ENCODE measurements around the gene ACKR2.
"Not testable (repeated sequence)": the region's sequence is repeated elsewhere in the genome, so short reads cannot be mapped to it uniquely, and the experiment has no call there.

ACKR2 gene

GRCh38 chr3:42801784-42802183, 7.5 kb upstream of the ACKR2 start:
- no peak for DNase-seq

- DNase-seq, result no peak
Observed at GRCh38 chr3:42802876-42803413, 6.3 kb upstream of the ACKR2 start.

DNA sequence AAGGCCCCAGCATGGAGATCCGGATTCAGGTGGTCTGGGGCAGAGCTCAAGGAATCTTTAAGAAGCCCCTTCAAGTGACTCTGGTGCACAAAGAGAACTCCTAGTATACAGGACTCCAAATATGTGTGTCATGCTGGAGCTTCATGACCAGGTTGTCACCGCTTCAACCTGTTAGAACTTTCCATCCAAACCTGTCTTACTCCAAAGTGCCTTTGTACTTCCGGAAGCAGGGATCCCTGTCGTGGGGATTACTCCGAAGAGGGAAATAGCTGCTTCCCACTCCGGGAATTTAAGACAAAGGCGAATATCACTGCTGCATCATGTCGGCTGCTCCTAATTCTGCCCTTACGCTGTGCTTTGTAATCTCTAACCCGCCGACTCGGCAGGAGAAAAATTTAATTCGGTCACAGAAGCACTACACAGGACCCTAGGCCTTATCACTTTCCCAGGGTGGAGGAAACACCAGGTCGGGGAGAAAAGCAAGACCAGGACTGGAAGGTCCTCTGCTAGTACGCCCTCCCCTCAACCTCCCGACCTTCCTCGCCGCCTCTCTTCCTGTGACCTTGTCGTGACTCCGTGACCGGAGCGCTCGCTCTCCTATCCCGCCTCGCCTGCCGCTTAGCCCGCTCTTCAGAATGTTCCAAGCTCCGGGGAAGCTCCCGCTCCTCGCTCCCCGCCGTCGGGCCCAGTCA, 5.7 kb upstream of the ACKR2 start:
- peak; percentile 44 for DNase-seq

DNA sequence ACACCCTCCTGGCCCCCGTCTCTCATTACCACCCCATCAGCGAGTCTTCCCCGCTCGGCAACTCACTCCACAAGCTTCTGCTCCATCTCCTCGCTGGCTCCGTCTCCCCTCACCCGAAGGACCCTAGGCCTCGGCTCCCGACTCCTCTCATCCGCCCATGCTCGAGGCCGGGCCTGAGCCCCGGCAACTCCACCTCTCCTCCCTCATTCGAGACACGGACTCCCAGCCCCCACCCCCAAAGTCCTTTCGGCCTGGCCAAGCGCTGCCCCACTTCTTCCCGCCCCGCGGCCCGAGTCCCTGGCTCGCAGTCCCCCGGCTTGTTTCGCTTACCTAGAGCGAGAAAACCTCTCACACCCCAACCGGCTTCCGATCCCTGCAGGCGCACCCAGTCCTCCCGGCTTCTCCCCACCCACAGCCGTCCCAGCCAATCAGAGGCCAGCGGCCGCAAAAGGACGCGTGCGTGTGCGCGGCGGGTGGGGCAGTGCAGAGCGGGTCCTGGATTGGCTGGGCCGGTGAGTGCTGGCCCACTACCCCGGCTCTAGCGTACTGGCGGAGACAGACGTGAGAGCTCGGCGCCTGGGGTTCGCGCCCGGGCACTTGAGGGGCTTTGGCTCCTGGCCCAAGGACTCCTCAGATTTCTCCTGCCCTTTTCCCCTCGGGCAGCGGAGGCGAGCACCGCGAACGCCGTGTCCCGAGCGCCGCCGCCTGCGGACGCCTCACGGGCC, 5.0 kb upstream of the ACKR2 start, which contains the start of gene HIGD1A:
Gene HIGD1A (minus strand): TSS at position 385 of the 725 bp plus-strand sequence. CDS start 10,237 bp downstream, outside the sequence.
- DNase-seq, result peak; percentile 86

DNA sequence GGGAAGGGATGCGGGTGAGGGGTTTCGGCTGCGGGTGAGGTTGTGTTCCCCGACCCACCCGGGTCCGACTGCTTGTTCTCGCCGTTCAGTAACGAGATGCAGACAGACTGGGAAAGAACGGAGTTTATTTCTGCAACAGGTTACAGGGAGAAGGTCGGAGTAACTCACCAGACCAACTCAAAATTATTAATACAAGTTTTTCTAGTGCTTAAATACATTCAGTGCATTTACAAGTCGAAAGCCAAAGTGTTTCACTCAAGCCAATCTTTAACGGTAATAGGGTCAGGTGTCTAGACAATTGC, 4.5 kb upstream of the ACKR2 start:
- no peak for DNase-seq

GRCh38 chr3:42805141-42805821, 4.0 kb upstream of the ACKR2 start:
- no peak for DNase-seq

DNA sequence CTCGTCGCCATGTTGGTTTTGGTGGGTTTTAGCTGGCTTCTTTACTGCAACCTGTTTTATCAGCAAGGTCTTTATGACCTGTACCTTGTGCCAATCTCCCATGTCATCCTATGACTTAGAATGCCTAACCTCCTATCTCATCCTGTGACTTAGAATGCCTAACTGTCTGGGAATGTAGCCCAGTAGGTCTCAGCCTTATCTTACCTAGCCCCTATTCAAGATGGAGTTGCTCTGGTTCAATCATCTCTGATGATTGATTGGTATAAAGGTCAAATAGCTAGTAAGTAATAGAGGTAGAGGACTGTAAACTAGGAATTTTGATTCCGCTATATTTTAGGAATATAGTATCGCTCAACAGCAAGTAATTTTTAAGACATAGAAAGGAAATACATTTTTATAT, 1.3 kb upstream of the ACKR2 start:
- DNase-seq, result no peak

DNA sequence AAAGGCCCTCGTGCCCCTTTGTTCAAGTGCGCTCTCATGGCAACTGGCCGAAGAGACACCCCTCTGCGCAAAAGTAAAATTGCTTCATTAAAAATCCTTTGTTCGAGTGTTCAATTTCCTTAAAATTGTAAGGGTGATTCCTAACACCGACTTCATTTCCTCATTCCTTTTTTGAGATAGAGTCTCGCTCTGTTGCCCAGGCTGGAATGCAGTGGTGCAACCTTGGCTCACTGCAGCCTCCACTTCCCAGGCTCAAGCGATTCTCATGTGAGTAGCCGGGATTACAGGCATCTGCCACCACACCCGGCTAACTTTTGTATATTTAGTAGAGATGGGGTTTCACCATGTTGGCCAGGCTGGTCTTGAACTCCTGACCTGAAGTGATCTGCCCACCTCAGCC, 1.5 kb downstream of the ACKR2 start:
- not testable (repeated sequence) for DNase-seq

- DNase-seq, result not testable (repeated sequence)
Observed at GRCh38 chr3:42811118-42811883, 2.1 kb downstream of the ACKR2 start.

DNA sequence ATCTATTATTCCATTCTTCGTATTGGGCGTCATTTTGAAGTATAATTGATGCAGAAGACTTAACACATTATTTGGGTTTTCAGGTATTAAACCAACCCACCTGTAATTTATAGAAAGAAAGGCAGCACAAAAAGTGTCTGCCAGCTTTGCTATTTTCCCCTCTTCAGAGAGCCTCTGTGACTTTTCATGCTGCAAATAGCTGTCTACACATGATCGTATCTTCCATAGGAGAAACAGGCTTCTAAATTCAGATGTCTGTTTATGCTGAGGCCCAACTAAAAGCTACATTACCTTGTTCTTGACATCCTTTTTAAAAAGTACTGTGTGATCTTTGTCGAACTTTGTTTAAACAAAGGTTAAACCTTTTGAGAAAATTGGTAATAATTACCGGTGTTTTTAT, 5.0 kb downstream of the ACKR2 start:
- no peak for DNase-seq

DNA sequence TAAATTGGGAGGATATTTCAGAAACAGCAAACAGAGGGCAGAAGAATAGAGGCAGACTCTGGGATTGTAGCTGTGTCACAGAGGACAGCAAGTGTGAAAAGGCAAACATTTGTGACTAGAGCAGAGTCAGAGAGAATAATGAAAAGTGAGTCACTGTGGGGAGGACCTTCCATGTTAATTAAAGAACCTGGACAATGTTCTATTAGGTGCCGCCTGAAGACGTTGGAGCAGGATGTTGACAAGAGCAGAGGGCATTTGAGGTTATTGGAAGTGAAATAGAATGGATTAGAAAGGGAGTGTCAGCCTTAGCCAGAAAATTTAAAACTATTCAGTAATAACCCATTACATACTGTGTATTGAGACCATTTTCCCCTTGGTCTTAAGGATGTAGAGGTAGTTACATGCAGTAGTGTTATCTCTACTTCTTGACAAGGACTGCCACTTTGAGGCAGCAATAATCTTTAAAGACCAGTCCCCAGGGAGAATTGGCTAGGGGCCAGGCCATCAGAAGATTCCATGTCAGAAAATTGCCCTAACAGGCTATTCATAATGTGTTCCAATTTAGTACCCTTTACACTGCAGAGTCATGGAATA, 5.8 kb downstream of the ACKR2 start:
- DNase-seq, result no peak

GRCh38 chr3:42815826-42816225, 6.6 kb downstream of the ACKR2 start:
- DNase-seq, result no peak

GRCh38 chr3:42819351-42819965, 10.2 kb downstream of the ACKR2 start:
- peak; percentile 74 for DNase-seq

- no peak for DNase-seq
Observed at GRCh38 chr3:42820746-42821051, 11.5 kb downstream of the ACKR2 start.

- DNase-seq, result no peak
Observed at GRCh38 chr3:42822828-42823227, 13.6 kb downstream of the ACKR2 start.

DNA sequence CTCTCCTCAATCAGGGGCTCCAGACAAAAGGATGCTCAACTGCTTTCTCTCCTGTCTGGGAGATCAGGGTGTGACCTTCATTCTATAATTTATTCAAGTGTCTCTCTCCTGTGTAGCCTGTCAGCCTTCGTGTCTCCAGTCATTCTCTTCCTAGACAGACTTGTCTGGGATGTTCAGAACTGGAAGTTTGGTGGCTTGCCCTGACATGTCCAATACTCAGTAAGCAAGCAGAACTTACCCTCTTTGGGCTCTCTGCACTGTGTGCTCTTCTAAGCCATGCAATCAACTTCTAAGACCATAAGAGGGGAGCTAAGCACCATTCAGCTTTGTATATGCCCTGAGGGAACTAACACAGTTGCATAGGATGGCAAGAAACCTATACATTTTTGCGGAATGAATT, 14.1 kb downstream of the ACKR2 start:
- no peak for DNase-seq

DNA sequence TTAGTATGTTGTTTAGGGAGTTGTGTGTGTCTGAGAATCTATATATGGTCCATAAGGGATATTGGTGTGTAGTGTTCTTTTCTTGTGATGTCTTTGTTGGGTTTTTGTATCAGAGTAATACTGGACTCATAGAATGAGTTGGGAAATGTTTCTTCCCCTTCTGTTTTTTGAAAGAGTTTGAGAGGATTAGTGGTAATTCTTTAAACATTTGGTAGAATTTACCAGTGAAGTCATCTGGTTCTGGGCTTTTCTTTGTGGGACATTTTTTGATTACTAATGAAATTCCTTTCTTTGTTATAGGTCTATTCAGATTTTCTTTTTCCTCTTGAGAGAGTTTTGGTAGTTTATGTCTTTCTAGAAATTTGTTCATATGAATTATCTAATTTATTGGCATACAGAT, 16.9 kb downstream of the ACKR2 start:
- DNase-seq, result no peak

- DNase-seq, result no peak
Observed at GRCh38 chr3:42827023-42827422, 17.8 kb downstream of the ACKR2 start.

- DNase-seq, result no peak
Observed at GRCh38 chr3:42827654-42828053, 18.4 kb downstream of the ACKR2 start.

- no peak for DNase-seq
Observed at GRCh38 chr3:42829083-42829627, 19.9 kb downstream of the ACKR2 start.

DNA sequence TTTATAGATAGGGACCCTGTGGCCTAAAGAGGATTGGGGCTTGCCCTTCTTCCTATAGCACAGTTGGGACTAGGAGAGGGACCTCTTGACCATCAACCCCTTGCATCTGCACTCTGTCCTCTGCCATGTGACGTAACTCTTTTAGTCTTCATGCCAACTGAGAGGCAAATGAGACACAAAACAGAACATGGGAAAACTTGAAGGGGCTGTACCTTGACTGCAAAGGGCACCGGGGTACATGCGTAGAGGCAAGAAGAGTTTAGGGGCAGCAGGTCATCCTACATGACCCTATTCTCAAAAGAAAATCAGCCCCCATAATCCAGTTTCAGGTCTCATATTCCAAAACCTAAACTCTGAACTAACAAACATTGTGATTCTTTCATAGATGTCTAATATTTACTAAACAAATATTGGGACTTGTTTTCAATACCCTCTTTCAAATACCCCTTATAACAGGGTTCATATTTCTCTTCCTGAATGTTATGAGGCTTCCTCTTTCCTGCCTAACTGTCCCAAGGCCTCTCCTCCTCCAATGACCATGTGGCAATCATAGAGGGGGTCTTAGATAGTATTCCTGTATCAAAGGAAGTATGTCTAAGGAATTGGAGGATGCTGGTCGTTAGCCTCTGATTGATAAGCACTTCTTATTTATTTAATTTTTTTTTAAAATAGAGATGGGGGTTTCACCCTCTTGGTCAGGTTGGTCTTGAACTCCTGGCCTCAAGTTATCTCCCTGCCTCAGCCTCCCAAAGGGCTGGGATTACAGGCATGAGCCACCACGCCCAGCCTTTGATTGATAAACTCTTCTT, 20.6 kb downstream of the ACKR2 start:
- DNase-seq, result no peak

All from NCI-H2171 treated with DMSO at 0.1 percent for 48 hours (cell line).